Trophoblast cell (in vitro differentiated cells and primary cell): ENCODE results near the gene ATG16L1.

ENCODE experiments used
- DNase-seq, 2 donors: peaks; one replicate each; pipeline ENCODE4 v3.0.0-alpha.2; 2016
- H2AFZ ChIP-seq: 2 replicates; pipeline ENCODE4 v1.6.1; 2013; ENCODE audit warnings: low read length, moderate library complexity, mild to moderate bottlenecking; ENCODE audit not compliant: insufficient read depth, poor library complexity
- H2AK5ac ChIP-seq: 2 replicates; pipeline ENCODE4 v1.6.1; 2013; ENCODE audit warnings: mild to moderate bottlenecking, low read length
- H2BK120ac ChIP-seq: 2 replicates; pipeline ENCODE4 v1.6.1; 2013; ENCODE audit warnings: low read length, mild to moderate bottlenecking, moderate library complexity; ENCODE audit not compliant: insufficient read depth, poor library complexity
- H2BK12ac ChIP-seq: 2 replicates; pipeline ENCODE4 v1.6.1; 2013; ENCODE audit warnings: mild to moderate bottlenecking, low read length, moderate library complexity
- H2BK5ac ChIP-seq: 2 replicates; pipeline ENCODE4 v1.6.1; 2013; ENCODE audit warnings: low read length, low read depth, moderate library complexity, mild to moderate bottlenecking; ENCODE audit not compliant: poor library complexity
- H3K14ac ChIP-seq: 2 replicates; pipeline ENCODE4 v1.6.1; 2013; ENCODE audit warnings: mild to moderate bottlenecking, low read length
- H3K18ac ChIP-seq: 2 replicates; pipeline ENCODE4 v1.6.1; 2013; ENCODE audit warnings: mild to moderate bottlenecking, low read length
- H3K23ac ChIP-seq: 2 replicates; pipeline ENCODE4 v1.6.1; 2013; ENCODE audit warnings: low read length
- H3K27ac ChIP-seq: 2 replicates; pipeline ENCODE4 v1.5.1; 2013; ENCODE audit warnings: low read depth, mild to moderate bottlenecking, inconsistent platforms, low read length, moderate library complexity
- H3K27me3 ChIP-seq: 2 replicates; pipeline ENCODE4 v1.6.1; 2013; ENCODE audit warnings: inconsistent platforms, mild to moderate bottlenecking, low read length, moderate library complexity; ENCODE audit not compliant: insufficient read depth
- H3K36me3 ChIP-seq, 2 experiments: 1 replicate in 1 of 2; 2 replicates in 1 of 2; pipeline ENCODE4 v1.6.1; 2013; ENCODE audit warnings: low read length in 2 of 2, mild to moderate bottlenecking in 2 of 2, moderate library complexity in 1 of 2; ENCODE audit not compliant: insufficient read depth in 2 of 2, control insufficient read depth in 1 of 2
- H3K4ac ChIP-seq: 2 replicates; pipeline ENCODE4 v1.6.1; 2013; ENCODE audit warnings: low read depth, mild to moderate bottlenecking, low read length, moderate library complexity
- H3K4me1 ChIP-seq, 2 experiments: 1 replicate in 1 of 2; 2 replicates in 1 of 2; pipeline ENCODE4 v1.6.1; 2013; ENCODE audit warnings: low read length in 2 of 2, mild to moderate bottlenecking in 2 of 2, moderate library complexity in 1 of 2; ENCODE audit not compliant: insufficient read depth in 2 of 2, control insufficient read depth in 1 of 2
- H3K4me2 ChIP-seq: 2 replicates; pipeline ENCODE4 v1.6.1; 2013; ENCODE audit warnings: inconsistent platforms, mild to moderate bottlenecking, low read length, moderate library complexity
- H3K4me3 ChIP-seq: 2 replicates; pipeline ENCODE4 v1.5.1; 2013; ENCODE audit warnings: mild to moderate bottlenecking, low read depth, low read length, inconsistent platforms
- H3K79me1 ChIP-seq: one replicate; pipeline ENCODE4 v1.6.1; 2013; ENCODE audit warnings: low read length
- H3K79me2 ChIP-seq: 2 replicates; pipeline ENCODE4 v1.6.1; 2013; ENCODE audit warnings: low read length, mild to moderate bottlenecking; ENCODE audit not compliant: control insufficient read depth, insufficient read depth, poor library complexity
- H3K9ac ChIP-seq: 2 replicates; pipeline ENCODE4 v1.6.1; 2013; ENCODE audit warnings: mild to moderate bottlenecking, low read length
- H3K9me3 ChIP-seq: 2 replicates; pipeline ENCODE4 v1.6.1; 2013; ENCODE audit warnings: low read depth, mild to moderate bottlenecking, control low read depth, inconsistent platforms, low read length; ENCODE audit not compliant: insufficient read depth
- H4K12ac ChIP-seq: 2 replicates; pipeline ENCODE4 v1.6.1; 2013; ENCODE audit warnings: low read depth, mild to moderate bottlenecking, low read length, moderate library complexity
- H4K8ac ChIP-seq: 2 replicates; pipeline ENCODE4 v1.6.1; 2013; ENCODE audit warnings: low read depth, mild to moderate bottlenecking, low read length, moderate library complexity
- H4K91ac ChIP-seq: one replicate; pipeline ENCODE4 v1.6.1; 2013; ENCODE audit warnings: low read depth, mild to moderate bottlenecking, low read length, moderate library complexity
- WGBS: extraction: QIAGEN DNeasy Blood & Tissue Kit; methylation state at CpG from one replicate; pipeline ENCODE4 v1.1.7; 2013; ENCODE audit warnings: missing lambda C conversion rate; ENCODE audit not compliant: insufficient read length, insufficient coverage; ENCODE audit errors: extremely low coverage; 5-methylcytosine and 5-hydroxymethylcytosine counted together

Gene ATG16L1

DNA sequence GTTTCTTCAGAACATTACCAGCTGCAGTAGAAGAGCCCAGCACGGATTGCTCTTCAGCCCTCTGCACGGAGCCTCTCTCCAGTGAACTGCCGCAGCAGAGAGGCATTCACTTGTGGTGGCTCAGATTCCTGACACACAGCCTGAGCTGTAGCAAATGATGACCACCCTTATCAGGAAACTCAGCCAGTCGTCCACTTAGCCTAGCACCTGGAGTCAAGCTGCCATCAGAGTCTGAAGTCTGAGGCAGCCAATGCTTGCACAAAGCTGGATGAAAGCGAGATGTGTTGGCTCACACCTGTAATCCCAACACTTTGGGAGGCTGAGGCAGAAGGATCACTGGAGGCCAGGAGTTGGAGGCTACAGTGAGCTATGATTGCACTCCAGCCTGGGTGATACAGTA is 44.4 kb downstream of the ATG16L1 start:
- Histone ChIP-seq H3K4ac (no peak overlapping the region), H3K79me1 (no peaks in the 10 kb centered on the region), H3K4me3 (no peak overlapping the region), H3K9me3 (no peaks in the 10 kb centered on the region), H3K27ac (no peak overlapping the region), H3K14ac (no peak overlapping the region), H3K36me3 (peaks cover 32 to 51% of the 10 kb centered on the region in 2 experiments), H4K12ac (no peak overlapping the region), H3K9ac (no peak overlapping the region), H3K79me2 (no peaks in the 10 kb centered on the region), H2AFZ (no peak overlapping the region), H2BK120ac (no peak overlapping the region), H3K4me2 (no peak overlapping the region), H3K23ac (no peak overlapping the region), H2AK5ac (no peak overlapping the region), H3K4me1 (peaks cover 0 to 3% of the 10 kb centered on the region in 2 experiments), H2BK5ac (no peak overlapping the region), H3K18ac (no peak overlapping the region), H2BK12ac (no peak overlapping the region), H4K8ac (no peak overlapping the region), H4K91ac (no peak overlapping the region), H3K27me3 (no peaks in the 10 kb centered on the region)
- no CpG with 5 or more reads among the region's 5 CpGs for WGBS
- no peak for DNase-seq

DNA sequence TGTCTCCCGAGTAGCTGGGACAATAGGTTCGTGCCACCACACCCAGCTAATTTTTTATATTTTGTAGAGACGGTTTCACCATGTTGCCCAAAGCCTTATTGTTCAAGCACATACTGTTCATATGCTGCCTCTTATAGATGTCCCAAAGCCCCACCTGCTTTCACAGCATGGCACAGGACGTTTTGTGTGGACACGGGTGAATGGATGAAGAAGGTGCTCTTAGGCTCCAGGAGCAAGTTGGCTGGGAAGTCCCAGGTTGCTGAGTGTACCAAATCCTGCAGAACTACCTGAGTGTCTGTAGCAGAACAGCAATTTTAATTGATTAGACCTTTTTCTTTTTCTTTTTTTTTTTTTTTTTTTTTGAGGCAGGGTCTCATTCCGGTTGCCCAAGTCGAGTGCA is 45.6 kb downstream of the ATG16L1 start:
- H3K27ac ChIP-seq: no peak overlapping the region
- no peaks in the 10 kb centered on the region for H3K9me3 ChIP-seq
- H3K79me2 ChIP-seq: no peaks in the 10 kb centered on the region
- H3K9ac ChIP-seq: no peak overlapping the region
- H3K18ac ChIP-seq: no peak overlapping the region
- H3K4me2 ChIP-seq: no peak overlapping the region
- H4K91ac ChIP-seq: no peak overlapping the region
- peaks cover 0 to 3% of the 10 kb centered on the region in 2 experiments for H3K4me1 ChIP-seq
- DNase-seq: no peak
- no peak overlapping the region for H3K14ac ChIP-seq
- H3K36me3 ChIP-seq: peaks cover 26 to 40% of the 10 kb centered on the region in 2 experiments
- no peak overlapping the region for H2AK5ac ChIP-seq
- no CpG with 5 or more reads among the region's 7 CpGs for WGBS
- H3K4ac ChIP-seq: no peak overlapping the region
- no peak overlapping the region for H3K4me3 ChIP-seq
- H2BK120ac ChIP-seq: no peak overlapping the region
- no peak overlapping the region for H4K8ac ChIP-seq
- H4K12ac ChIP-seq: no peak overlapping the region
- H3K79me1 ChIP-seq: no peaks in the 10 kb centered on the region
- no peak overlapping the region for H2BK5ac ChIP-seq
- H3K23ac ChIP-seq: no peak overlapping the region
- no peaks in the 10 kb centered on the region for H3K27me3 ChIP-seq
- no peak overlapping the region for H2BK12ac ChIP-seq
- no peak overlapping the region for H2AFZ ChIP-seq

DNA sequence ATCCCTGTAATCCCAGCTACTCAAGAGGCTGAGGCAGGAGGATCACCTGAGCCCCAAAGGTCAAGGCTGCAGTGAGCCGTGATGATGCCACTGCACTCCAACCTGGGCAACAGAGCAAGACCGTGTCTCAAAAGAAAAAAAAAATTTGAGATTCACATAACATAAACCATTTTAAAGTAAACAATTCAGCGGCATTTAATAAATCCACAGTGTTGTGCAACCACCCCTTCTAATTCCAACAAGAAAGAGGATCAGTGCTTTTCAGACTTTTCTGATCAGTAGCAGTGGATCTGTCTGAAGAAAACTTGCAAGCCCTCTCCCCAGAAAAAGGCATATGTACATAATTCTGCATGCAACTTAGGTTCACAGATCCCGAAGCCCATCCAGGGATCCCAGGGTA is 48.9 kb downstream of the ATG16L1 start:
- Histone ChIP-seq H3K27ac (no peak overlapping the region), H3K27me3 (no peaks in the 10 kb centered on the region), H3K23ac (no peak overlapping the region), H3K36me3 (peaks cover 4 to 7% of the 10 kb centered on the region in 2 experiments), H2BK5ac (no peak overlapping the region), H3K4me3 (no peak overlapping the region), H3K9me3 (no peaks in the 10 kb centered on the region), H3K79me2 (no peaks in the 10 kb centered on the region), H4K8ac (no peak overlapping the region), H3K9ac (no peak overlapping the region), H4K12ac (no peak overlapping the region), H3K4ac (no peak overlapping the region), H2AFZ (no peak overlapping the region), H2BK12ac (no peak overlapping the region), H3K18ac (no peak overlapping the region), H4K91ac (no peak overlapping the region), H2AK5ac (no peak overlapping the region), H3K79me1 (no peaks in the 10 kb centered on the region), H3K14ac (no peak overlapping the region), H3K4me2 (no peak overlapping the region), H2BK120ac (no peak overlapping the region), H3K4me1 (peaks cover 0 to 3% of the 10 kb centered on the region in 2 experiments)
- no peak for DNase-seq
- no CpG with 5 or more reads among the region's 4 CpGs for WGBS

DNA sequence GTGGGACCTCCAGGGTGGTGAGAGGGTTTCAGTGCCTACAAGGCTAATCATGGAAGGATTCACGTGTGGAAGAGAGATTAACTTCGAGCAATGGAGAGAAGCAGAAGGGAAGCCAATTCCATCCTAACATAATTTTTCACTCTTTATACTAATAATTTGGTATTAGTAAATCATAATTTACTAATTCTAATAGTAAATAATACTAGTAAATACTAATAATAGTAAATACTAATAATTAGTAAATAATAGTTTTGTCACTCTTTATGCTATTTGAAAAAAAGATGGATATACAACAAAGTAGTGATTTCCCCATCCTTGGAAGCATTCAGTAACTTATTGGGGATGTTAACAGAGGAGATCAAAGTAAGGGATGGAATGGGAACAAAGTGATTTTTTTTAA is 49.8 kb downstream of the ATG16L1 start:
- Histone ChIP-seq H2AK5ac (no peak overlapping the region), H2BK120ac (no peak overlapping the region), H3K4me3 (no peak overlapping the region), H3K79me2 (no peaks in the 10 kb centered on the region), H3K9ac (no peak overlapping the region), H2BK12ac (no peak overlapping the region), H3K4me1 (peaks cover 0 to 3% of the 10 kb centered on the region in 2 experiments), H3K36me3 (peaks cover 0 to 2% of the 10 kb centered on the region in 2 experiments), H4K91ac (no peak overlapping the region), H3K27me3 (no peaks in the 10 kb centered on the region), H3K79me1 (no peaks in the 10 kb centered on the region), H2AFZ (no peak overlapping the region), H3K9me3 (no peaks in the 10 kb centered on the region), H3K4ac (no peak overlapping the region), H3K4me2 (no peak overlapping the region), H3K23ac (no peak overlapping the region), H3K14ac (no peak overlapping the region), H3K27ac (no peak overlapping the region), H2BK5ac (no peak overlapping the region), H4K12ac (no peak overlapping the region), H3K18ac (no peak overlapping the region), H4K8ac (no peak overlapping the region)
- no peak for DNase-seq
- no CpG with 5 or more reads among the region's 2 CpGs for WGBS
